Coronary artery (tissue), 2 donors: ENCODE measurements around the gene AQP2.
A peak's percentile ranks its signal among the peaks of the same experiment; 100 is the strongest.

ENCODE experiments used
- DNase-seq: peaks from one replicate; pipeline ENCODE4 v3.0.0-alpha.2; 2017; ENCODE audit warnings: low spot score
- H3K27ac ChIP-seq, 2 donors: fragments of 200-600 bp; sonication (generic); one replicate each; pipeline ENCODE4 v1.5.1; 2016 to 2019
- H3K4me3 ChIP-seq: fragments of 200-600 bp; sonication (generic); 2 replicates; pipeline ENCODE4 v1.5.1; 2016; ENCODE audit warnings: mild to moderate bottlenecking, moderate library complexity
- TF ChIP-seq, protein P1 (sequence below): fragments of 200-600 bp; sonication (generic); IDR thresholded peaks from one replicate; pipeline ENCODE4 v1.5.1; 2019; ENCODE audit warnings: antibody characterized with exemption

AQP2 gene

GRCh38 chr12:49941556-49942511 is 8.7 kb upstream of the AQP2 start:
- TF ChIP-seq, protein P1, sequence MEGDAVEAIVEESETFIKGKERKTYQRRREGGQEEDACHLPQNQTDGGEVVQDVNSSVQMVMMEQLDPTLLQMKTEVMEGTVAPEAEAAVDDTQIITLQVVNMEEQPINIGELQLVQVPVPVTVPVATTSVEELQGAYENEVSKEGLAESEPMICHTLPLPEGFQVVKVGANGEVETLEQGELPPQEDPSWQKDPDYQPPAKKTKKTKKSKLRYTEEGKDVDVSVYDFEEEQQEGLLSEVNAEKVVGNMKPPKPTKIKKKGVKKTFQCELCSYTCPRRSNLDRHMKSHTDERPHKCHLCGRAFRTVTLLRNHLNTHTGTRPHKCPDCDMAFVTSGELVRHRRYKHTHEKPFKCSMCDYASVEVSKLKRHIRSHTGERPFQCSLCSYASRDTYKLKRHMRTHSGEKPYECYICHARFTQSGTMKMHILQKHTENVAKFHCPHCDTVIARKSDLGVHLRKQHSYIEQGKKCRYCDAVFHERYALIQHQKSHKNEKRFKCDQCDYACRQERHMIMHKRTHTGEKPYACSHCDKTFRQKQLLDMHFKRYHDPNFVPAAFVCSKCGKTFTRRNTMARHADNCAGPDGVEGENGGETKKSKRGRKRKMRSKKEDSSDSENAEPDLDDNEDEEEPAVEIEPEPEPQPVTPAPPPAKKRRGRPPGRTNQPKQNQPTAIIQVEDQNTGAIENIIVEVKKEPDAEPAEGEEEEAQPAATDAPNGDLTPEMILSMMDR = no peak
- H3K4me3 ChIP-seq = no peak overlapping the region
- DNase-seq = peak; percentile 58
- H3K27ac ChIP-seq = no peak overlapping the region

DNA sequence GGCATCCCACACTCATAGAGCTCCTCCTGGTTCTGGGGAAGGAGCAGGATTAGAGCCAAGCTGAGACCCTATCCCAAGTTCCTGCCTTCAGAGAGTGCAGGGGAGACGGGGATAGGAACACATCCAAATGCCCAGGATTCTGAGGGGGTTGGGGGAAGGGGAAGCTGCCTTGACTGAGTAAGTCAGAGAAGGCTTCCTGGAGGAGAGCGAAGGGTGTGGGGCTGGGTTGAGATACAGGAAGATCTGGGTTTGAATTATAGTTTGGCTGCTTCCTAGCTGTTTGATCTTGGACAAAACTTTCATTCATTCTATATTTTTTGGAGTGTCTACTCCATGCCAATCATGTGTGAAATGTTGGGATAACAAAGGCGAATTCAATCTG is 8.0 kb upstream of the AQP2 start:
- Histone ChIP-seq H3K27ac (no peak overlapping the region), H3K4me3 (no peak overlapping the region)
- peak; percentile 43 for DNase-seq
- TF ChIP-seq, protein P1 = no peak

DNA sequence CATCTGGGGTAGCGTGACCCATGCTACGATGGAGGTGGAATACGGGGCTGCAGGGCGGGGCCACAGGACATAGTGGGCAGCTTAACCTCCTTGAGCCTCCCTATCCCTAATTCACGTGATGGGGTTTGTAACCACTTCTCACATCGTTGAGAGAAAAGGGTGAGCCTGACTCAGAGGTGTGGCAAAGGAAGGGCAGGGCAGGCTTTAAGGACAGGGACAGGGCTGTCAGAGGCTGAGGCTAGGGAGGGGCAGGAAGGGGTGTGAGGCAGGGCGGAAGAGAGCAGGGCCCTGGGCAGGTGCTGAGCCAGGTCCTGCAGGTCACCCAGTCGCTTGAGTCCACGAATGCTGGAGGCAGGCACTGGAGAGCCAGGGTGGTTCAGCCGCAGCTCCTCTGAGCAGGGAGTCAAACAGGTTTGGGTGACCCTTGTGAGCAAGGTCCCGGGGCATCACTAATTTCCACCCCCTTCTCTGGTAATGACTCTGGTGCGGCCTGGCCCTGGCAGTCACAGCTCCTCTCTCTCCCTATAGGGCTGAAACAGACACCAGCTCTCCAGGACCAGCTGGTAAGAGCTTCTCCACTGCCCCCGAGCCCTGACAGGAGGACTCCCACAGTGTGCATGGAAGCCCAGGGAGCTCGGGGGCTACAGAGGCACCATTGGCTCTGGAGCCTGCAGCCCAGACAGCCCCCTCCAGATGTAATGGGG is 7.5 kb upstream of the AQP2 start:
- H3K4me3 ChIP-seq = no peak overlapping the region
- H3K27ac ChIP-seq = no peak overlapping the region
- DNase-seq = peak; percentile 69
- TF ChIP-seq, protein P1 = no peak

GRCh38 chr12:49943625-49943960 is 6.9 kb upstream of the AQP2 start:
- Histone ChIP-seq H3K27ac (no peak overlapping the region), H3K4me3 (no peak overlapping the region)
- TF ChIP-seq, protein P1 = no peak
- DNase-seq = no peak

- TF ChIP-seq, protein P1 = no peak
- H3K27ac ChIP-seq = no peak overlapping the region
- H3K4me3 ChIP-seq = no peak overlapping the region
- DNase-seq = peak; percentile 64
Measured at GRCh38 chr12:49944046-49944445, 6.5 kb upstream of the AQP2 start.

GRCh38 chr12:49944718-49945117 is 5.8 kb upstream of the AQP2 start:
- TF ChIP-seq, protein P1 = no peak
- no peak overlapping the region for H3K27ac ChIP-seq
- DNase-seq = no peak

More at GRCh38 chr12:49944718-49945117, 5.8 kb upstream of the AQP2 start:
- no peak overlapping the region for H3K4me3 ChIP-seq
